GM19043 (cell line): ENCODE measurements around the gene GINS1.

Experiments
- ATAC-seq: cut with Tn5 transposase; IDR thresholded peaks from one replicate; pipeline ENCODE4 v1.9.1; 2021; ENCODE audit warnings: low read depth; ENCODE audit not compliant: unreplicated experiment

GINS1 gene

GRCh38 chr20:25407311-25408169 is at the start of gene GINS1:
Gene GINS1 (plus strand): TSS chr20:25407673. CDS start chr20:25407821, 148 bp downstream.
- peak; percentile 82 for ATAC-seq

- no peak for ATAC-seq
Measured at GRCh38 chr20:25360631-25361286, 46.7 kb upstream of the GINS1 start.

- ATAC-seq: no peak
Measured at GRCh38 chr20:25361287-25361683, 46.2 kb upstream of the GINS1 start.

GRCh38 chr20:25364180-25364788 is 43.2 kb upstream of the GINS1 start:
- ATAC-seq: no peak

GRCh38 chr20:25364879-25365699 is 42.4 kb upstream of the GINS1 start:
- no peak for ATAC-seq

GRCh38 chr20:25368526-25368925 is 38.9 kb upstream of the GINS1 start:
- no peak for ATAC-seq

GRCh38 chr20:25368976-25369375 is 38.5 kb upstream of the GINS1 start:
- no peak for ATAC-seq

GRCh38 chr20:25369529-25369928 is 37.9 kb upstream of the GINS1 start:
- ATAC-seq: no peak

GRCh38 chr20:25369971-25370370 is 37.5 kb upstream of the GINS1 start:
- ATAC-seq: no peak

GRCh38 chr20:25372584-25373336 is 34.7 kb upstream of the GINS1 start:
- no peak for ATAC-seq

- ATAC-seq: no peak
Measured at GRCh38 chr20:25374842-25375241, 32.6 kb upstream of the GINS1 start.

GRCh38 chr20:25376236-25376635 is 31.2 kb upstream of the GINS1 start:
- no peak for ATAC-seq

- no peak for ATAC-seq
Measured at GRCh38 chr20:25376886-25377285, 30.6 kb upstream of the GINS1 start.

GRCh38 chr20:25378189-25378883 is 29.1 kb upstream of the GINS1 start:
- no peak for ATAC-seq

GRCh38 chr20:25378884-25379733 is 28.4 kb upstream of the GINS1 start:
- no peak for ATAC-seq

GRCh38 chr20:25380945-25381614 is 26.4 kb upstream of the GINS1 start:
- ATAC-seq: no peak

GRCh38 chr20:25382704-25383370 is 24.6 kb upstream of the GINS1 start:
- ATAC-seq: no peak
